Measurements from ENCODE around the gene ASL. TPM values are rescaled to one million over a fixed set of nuclear protein-coding genes. Genes with fewer than 3 reads are reported as not detected.
"Not testable (repeated sequence)": the region's sequence is repeated elsewhere in the genome, so short reads cannot be mapped to it uniquely, and the experiment has no call there.

The ASL gene
- total RNA-seq, 1 donor from 2014 or later: 8.8 TPM

DNA sequence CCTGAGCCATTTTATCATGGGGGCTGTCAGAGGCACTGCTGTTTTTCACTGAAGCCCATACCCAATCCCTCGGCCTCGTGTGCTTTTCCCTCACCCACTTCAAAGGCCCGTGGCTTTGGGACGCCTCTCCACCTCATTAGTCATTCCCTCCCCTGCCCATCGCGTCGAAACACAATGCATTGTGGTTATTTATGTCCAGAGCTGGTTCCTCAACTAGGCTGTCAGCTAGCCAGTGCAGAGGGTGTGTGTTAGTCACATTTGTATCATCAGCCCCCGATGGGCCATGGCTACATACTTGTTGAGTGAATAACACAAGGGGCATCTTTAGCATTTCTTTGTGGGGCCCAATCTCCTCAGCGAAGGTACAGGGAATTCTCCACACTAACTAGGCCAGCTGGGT is 35.2 kb downstream of the ASL start:
- ATAC-seq (ENCODE audit: poor library complexity) (no peak), DNase-seq (no peak)
- intact Hi-C loops (cut with DNase I): no loop called here

DNA sequence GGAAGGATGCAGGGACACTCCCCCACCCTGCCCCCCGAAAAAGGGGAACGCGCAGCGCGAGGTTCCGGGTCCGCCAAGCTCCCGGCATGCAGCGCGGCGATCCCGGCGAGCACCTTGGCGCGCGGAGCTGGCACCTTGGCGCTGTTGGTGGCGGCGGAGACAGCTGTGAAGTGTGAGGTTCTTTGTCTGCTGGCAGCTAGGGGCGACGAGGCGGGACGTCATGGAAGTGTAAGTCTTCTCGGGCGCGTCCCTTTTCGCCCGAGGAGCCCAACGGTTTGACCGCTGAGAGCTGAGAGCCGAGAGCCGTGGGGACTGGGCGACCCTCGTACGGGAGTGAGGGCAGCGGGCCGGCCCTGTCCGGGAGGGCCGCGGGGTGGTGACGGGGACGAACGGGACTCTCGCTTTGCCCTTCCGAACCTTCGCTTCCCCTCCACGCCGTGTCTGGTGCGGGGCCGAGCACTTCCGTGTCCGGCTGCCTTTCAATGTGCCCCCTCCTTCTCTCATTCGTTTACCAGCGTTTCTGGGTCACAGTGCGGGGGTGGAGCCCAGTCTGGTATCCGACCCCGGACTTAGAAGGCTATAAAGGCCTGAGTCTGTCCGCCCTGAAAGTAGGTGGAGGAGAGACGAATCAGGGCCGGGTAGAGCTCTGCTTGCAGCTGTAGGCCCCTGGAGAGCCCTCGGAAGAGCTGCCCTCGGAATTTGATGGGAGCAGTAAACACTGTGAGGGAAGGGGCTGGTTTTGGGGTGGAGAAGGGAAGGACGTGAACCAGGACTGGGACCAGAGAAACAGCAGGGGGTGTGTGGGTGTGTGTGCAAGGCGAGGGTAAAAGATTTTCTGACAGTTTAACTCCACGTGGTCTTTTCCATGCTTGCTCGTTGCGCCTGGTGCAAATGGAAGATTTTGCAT is 39.4 kb downstream of the ASL start, which contains the start of gene CRCP:
TSS of gene CRCP (plus strand) at position 105 of the 907 bp plus-strand sequence. CDS start at position 221, 116 bp downstream.
- ATAC-seq (ENCODE audit: poor library complexity) (peak; percentile 97), DNase-seq (peak; percentile 90)
- intact Hi-C loops (cut with DNase I): no loop called here

- ATAC-seq (ENCODE audit: poor library complexity); intact Hi-C loops (cut with DNase I): not testable (repeated sequence)
Measured at GRCh38 chr7:66116680-66117420, 41.2 kb downstream of the ASL start.

DNA sequence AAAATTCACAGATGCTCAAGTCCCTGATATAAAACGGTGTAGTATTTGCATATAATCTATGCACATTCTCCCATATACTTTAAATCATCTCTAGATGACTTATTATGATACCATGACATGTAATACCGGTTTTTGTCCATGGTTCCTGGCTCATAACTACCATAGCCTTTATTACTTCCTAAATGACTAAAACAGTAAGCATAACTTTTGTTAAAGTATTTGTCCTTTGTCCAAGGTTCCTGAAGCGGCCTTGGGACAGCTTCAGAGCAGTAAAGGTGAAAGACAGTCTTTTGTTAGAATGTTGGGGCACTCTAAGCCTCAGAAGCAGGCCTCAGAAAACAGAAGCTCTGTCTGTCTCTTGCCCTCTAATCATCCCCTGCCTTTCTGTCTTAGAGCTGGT is 43.0 kb downstream of the ASL start:
- intact Hi-C loops (cut with DNase I): no loop called here
- DNase-seq (no peak), ATAC-seq (ENCODE audit: poor library complexity) (no peak)

More at GRCh38 chr7:66116680-66117420, 41.2 kb downstream of the ASL start:
- DNase-seq: not testable (repeated sequence)

DNA sequence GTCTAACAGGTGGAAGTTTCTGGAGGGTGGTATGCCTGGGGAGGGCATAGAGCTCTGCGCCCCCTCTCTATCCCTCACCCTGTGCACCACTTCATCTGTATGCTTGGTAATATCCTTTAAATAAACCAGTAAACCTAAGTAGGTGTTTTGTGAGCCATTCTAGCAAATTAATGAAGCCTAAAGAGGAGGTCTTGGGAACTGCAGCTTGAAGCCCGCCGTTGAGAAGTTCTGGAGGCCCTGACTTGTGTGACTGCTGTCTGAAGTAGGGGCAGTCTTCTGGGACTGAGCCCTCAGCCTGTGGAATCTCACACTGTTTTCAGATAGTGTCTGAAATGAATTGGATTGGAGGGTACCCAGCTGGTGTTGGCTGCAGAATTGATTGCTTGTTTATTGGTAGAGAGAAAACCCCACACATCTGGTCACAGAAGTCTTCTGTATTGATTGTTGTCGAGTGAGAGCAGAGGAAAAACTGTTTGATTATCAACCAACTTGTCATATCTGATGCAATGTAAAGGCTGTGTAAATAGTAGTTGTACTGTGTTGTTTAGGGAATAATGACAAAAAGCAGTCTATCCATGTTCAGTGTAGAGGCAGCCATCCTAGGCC is 43.7 kb downstream of the ASL start:
- ATAC-seq (ENCODE audit: poor library complexity): no peak
- DNase-seq: no peak
- intact Hi-C loops (cut with DNase I): no loop called here

DNA sequence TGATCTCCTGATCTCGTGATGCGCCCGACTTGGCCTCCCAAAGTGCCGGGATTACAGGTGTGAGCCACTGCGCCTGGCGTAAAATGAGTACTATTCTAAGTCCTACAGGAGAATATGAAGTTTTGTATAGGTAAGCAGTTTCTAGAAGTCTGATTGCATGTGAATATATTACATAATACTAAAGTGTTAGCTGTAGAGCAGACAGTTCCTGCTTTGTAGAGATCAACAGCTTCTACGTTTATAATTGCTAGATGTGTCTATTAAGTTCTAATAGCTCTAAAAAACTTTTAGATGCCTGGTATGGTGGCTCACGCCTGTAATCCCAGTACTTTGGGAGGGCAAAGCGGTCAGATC is 47.5 kb downstream of the ASL start:
- intact Hi-C loops (cut with DNase I): no loop called here
- ATAC-seq (ENCODE audit: poor library complexity): no peak
- DNase-seq: no peak

GRCh38 chr7:66124569-66124861 is 48.9 kb downstream of the ASL start:
- ATAC-seq (ENCODE audit: poor library complexity); DNase-seq; intact Hi-C loops (cut with DNase I): not testable (repeated sequence)

GRCh38 chr7:66125052-66125694 is 49.6 kb downstream of the ASL start:
- DNase-seq (no peak), ATAC-seq (ENCODE audit: poor library complexity) (peak; percentile 41)
- intact Hi-C loops (cut with DNase I): no loop called here

GRCh38 chr7:66125781-66126352 is 50.2 kb downstream of the ASL start:
- peak; percentile 13 for ATAC-seq (ENCODE audit: poor library complexity)

GRCh38 chr7:66127172-66127571 is 51.6 kb downstream of the ASL start:
- ATAC-seq (ENCODE audit: poor library complexity): peak; percentile 40
- DNase-seq; intact Hi-C loops (cut with DNase I): not testable (repeated sequence)

More at GRCh38 chr7:66125781-66126352, 50.2 kb downstream of the ASL start:
- intact Hi-C loops (cut with DNase I); DNase-seq: not testable (repeated sequence)

- no peak for ATAC-seq (ENCODE audit: poor library complexity)
- no peak for DNase-seq
- intact Hi-C loops (cut with DNase I): no loop called here
Measured at GRCh38 chr7:66138994-66139752, 63.6 kb downstream of the ASL start.

GRCh38 chr7:66140924-66141323 is 65.3 kb downstream of the ASL start:
- intact Hi-C loops (cut with DNase I): no loop called here
- peak; percentile 80 for ATAC-seq (ENCODE audit: poor library complexity)

GRCh38 chr7:66142334-66142733 is 66.7 kb downstream of the ASL start:
- no peak for ATAC-seq (ENCODE audit: poor library complexity)
- intact Hi-C loops (cut with DNase I): no loop called here
- no peak for DNase-seq

More at GRCh38 chr7:66140924-66141323, 65.3 kb downstream of the ASL start:
- DNase-seq: peak; percentile 79

DNA sequence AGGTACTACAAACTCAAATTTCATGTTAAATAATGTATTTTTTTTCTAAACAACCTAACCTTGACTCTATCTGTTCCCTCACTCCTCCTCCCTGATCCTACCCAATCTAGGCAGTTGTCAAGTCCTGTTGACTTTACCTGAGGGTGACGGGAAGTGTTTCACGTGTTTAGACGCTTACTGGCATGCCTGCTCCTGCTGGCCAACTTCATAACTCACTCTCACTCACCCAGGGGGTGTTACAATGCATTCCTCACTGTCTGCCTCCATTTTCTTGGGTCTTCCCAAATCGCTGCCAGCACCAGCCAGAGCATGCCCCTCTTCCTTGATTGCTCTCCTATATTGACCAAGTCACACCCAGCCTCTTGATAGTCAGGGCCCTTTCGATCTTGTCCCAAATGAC is 67.4 kb downstream of the ASL start:
- DNase-seq: no peak
- no peak for ATAC-seq (ENCODE audit: poor library complexity)
- intact Hi-C loops (cut with DNase I): no loop called here

Data from Right ventricle myocardium superior (tissue), 1 donor.